ENCODE results near the gene CHI3L2. TPM values are rescaled to one million over a fixed set of nuclear protein-coding genes. Genes with fewer than 3 reads are reported as not detected.

The CHI3L2 gene
- total and polyA plus RNA-seq, 7 donors: 0.24 to 2.2 (median 0.42) TPM

DNA sequence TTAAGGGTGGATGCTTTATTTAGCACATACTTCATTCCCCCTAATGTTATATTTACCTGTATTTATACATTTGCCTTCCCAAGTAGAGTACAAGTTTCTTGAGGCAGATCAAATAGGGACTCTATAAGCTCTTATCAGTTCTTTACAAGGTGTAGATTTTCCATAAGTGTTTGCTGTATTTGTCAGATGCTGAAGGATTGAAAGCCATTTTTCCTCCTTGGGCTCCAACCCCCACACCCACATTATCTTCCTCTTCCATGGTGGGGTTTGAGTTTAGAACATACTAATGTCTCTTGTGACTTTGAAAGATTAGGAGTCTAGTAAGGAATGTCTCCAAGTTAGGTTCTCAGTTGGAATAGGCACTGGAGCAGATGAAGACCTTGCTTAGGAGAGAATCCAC, 2.4 kb upstream of the CHI3L2 start:
- intact Hi-C loops (cut with DNase I): loop anchor here in 1 of 2 donors (10.0 kb wide), 2 partner anchors 160 to 550 kb away; no protein-coding TSS in a partner anchor
- no peaks in the 10 kb centered on the region for H3K9me3 ChIP-seq
- no peaks in the 10 kb centered on the region for H3K36me3 ChIP-seq (ENCODE audit: insufficient read depth in 1 of 2, low read depth in 1 of 2)
- DNase-seq (no peak), ATAC-seq (no peak)
- no peak overlapping the region for H3K4me3 ChIP-seq
- H3K4me1 ChIP-seq: no peaks in the 10 kb centered on the region
- H3K27me3 ChIP-seq (ENCODE audit: insufficient read depth in 3 of 3, low read length in 2 of 3): no peaks in the 10 kb centered on the region
- no peak overlapping the region for H3K27ac ChIP-seq
- TF ChIP-seq, protein P1, sequence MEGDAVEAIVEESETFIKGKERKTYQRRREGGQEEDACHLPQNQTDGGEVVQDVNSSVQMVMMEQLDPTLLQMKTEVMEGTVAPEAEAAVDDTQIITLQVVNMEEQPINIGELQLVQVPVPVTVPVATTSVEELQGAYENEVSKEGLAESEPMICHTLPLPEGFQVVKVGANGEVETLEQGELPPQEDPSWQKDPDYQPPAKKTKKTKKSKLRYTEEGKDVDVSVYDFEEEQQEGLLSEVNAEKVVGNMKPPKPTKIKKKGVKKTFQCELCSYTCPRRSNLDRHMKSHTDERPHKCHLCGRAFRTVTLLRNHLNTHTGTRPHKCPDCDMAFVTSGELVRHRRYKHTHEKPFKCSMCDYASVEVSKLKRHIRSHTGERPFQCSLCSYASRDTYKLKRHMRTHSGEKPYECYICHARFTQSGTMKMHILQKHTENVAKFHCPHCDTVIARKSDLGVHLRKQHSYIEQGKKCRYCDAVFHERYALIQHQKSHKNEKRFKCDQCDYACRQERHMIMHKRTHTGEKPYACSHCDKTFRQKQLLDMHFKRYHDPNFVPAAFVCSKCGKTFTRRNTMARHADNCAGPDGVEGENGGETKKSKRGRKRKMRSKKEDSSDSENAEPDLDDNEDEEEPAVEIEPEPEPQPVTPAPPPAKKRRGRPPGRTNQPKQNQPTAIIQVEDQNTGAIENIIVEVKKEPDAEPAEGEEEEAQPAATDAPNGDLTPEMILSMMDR (IDR thresholded peaks at IDR 0.05): no peak

- Histone ChIP-seq H3K27me3 (ENCODE audit: insufficient read depth in 3 of 3, low read length in 2 of 3) (no peaks in the 10 kb centered on the region), H3K27ac (no peak overlapping the region), H3K36me3 (ENCODE audit: insufficient read depth in 1 of 2, low read depth in 1 of 2) (no peaks in the 10 kb centered on the region), H3K9me3 (no peaks in the 10 kb centered on the region), H3K4me1 (no peaks in the 10 kb centered on the region), H3K4me3 (no peak overlapping the region)
- TF ChIP-seq, protein P1 (IDR thresholded peaks at IDR 0.05): no peak
- no peak for ATAC-seq
- WGBS, 3 donors: 49 to 59% (median 55%) methylated on average over 6 of the region's 6 CpGs
- intact Hi-C loops (cut with DNase I): loop anchor here in 1 of 2 donors (10.0 kb wide), 2 partner anchors 159 to 549 kb away; no protein-coding TSS in a partner anchor
- no peak for DNase-seq
Observed at GRCh38 chr1:111225717-111226400, 1.7 kb upstream of the CHI3L2 start.

DNA sequence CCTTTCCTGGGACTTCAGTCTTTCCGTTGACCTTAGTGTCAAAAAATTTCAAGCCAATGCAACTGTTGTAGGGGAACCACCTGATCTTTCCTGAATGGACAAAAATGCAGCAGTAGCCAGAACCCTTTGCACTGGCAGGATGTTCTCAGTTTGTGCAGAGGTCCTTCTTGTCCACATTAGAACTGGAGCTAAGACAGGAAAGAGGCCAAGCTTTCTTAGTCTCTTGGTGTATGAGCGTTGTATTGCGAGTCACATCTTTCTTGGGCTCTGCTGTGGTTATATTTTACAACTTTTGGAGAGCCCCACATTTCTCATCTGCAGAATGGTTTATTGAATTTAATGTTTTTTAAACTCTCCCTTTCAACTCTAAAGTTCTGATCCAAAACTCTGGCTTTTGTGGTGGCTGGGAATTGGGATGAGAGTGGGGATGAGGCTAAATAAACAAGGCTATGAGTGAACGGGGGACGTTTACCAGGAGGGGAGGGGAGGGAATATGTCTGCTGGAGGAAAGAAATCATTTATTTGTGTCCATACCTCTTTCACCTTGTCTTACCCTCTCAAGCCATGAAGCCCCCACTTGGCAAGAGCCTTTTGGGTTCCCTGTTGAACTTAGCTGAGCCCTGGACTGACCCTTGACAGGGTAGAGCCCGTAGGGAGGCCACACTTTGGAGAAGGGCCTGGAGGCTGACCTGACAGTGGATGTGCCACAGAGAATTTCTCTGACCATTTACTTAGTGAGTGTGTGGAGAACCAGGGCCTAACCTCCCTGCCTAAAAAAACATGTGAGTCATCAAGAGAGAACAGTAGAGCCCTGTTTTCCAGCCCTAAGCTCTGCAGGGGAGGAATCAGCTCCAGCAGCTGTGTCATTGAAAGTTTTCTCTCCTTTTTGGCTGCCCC, 586 bp downstream of the CHI3L2 start:
- Histone ChIP-seq H3K4me3 (no peak overlapping the region), H3K27ac (no peak overlapping the region), H3K36me3 (ENCODE audit: insufficient read depth in 1 of 2, low read depth in 1 of 2) (no peaks in the 10 kb centered on the region), H3K4me1 (no peaks in the 10 kb centered on the region), H3K9me3 (no peaks in the 10 kb centered on the region), H3K27me3 (ENCODE audit: insufficient read depth in 3 of 3, low read length in 2 of 3) (no peaks in the 10 kb centered on the region)
- intact Hi-C loops (cut with DNase I): loop anchor here in 1 of 2 donors (10.0 kb wide), 2 partner anchors 157 to 547 kb away; no protein-coding TSS in a partner anchor
- WGBS, 3 donors: 34 to 66% (median 35%) methylated on average over 6 of the region's 6 CpGs
- TF ChIP-seq, protein P1 (IDR thresholded peaks at IDR 0.05): no peak
- DNase-seq (no peak), ATAC-seq (peak; percentile 53 to 81 (median 63))

GRCh38 chr1:111228748-111229126, 1.2 kb downstream of the CHI3L2 start:
- ATAC-seq: no peak
- intact Hi-C loops (cut with DNase I): loop anchor here in 1 of 2 donors (10.0 kb wide), 2 partner anchors 156 to 546 kb away; no protein-coding TSS in a partner anchor
- H3K27ac ChIP-seq: no peak overlapping the region

More at GRCh38 chr1:111228748-111229126, 1.2 kb downstream of the CHI3L2 start:
- Histone ChIP-seq H3K4me3 (no peak overlapping the region), H3K4me1 (no peaks in the 10 kb centered on the region), H3K36me3 (ENCODE audit: insufficient read depth in 1 of 2, low read depth in 1 of 2) (no peaks in the 10 kb centered on the region), H3K27me3 (ENCODE audit: insufficient read depth in 3 of 3, low read length in 2 of 3) (no peaks in the 10 kb centered on the region), H3K9me3 (no peaks in the 10 kb centered on the region)
- WGBS, 3 donors: 48 to 72% (median 48%) methylated on average over 2 of the region's 2 CpGs
- TF ChIP-seq, protein P1 (IDR thresholded peaks at IDR 0.05): no peak
- no peak for DNase-seq
